GM12874 (cell line): ENCODE measurements around the gene ZNF827.

Source experiments
- TF ChIP-seq, protein P1 (sequence below): IDR thresholded peaks from 2 replicates; pipeline ENCODE4 v1.5.1; 2011; ENCODE audit warnings: low read depth, mild to moderate bottlenecking, control low read depth, low read length, moderate library complexity; ENCODE audit not compliant: insufficient read depth

Gene ZNF827

DNA sequence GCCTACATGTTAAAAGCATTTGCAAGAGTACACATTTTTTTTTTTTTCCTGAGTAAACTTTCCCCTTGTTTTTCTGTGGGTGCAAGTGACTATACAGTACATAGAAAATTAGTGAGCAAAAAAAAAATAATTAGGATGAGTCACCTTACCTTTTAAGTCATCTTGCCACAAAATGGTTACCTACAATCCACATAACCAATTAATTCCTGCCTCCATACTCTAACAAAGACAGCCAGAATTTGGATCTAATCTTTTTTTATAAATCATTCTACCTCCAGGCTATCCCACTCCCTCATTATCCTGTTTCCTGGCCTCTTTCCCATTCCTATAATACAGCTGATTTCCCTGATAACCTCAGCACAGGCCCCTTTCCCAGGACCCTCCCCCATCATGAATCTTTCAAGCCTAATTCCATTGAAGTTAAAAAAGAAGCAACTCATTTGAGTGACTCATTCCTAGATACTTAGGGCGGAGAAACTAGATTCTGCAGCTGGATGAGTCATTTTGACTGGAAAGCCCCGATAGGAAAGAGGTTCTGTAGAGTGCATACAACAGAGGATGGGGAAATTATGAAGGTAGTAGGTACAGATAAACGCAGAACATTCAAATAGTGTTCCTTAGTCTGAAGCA lies 130.5 kb downstream of the ZNF827 start:
- TF ChIP-seq, protein P1, sequence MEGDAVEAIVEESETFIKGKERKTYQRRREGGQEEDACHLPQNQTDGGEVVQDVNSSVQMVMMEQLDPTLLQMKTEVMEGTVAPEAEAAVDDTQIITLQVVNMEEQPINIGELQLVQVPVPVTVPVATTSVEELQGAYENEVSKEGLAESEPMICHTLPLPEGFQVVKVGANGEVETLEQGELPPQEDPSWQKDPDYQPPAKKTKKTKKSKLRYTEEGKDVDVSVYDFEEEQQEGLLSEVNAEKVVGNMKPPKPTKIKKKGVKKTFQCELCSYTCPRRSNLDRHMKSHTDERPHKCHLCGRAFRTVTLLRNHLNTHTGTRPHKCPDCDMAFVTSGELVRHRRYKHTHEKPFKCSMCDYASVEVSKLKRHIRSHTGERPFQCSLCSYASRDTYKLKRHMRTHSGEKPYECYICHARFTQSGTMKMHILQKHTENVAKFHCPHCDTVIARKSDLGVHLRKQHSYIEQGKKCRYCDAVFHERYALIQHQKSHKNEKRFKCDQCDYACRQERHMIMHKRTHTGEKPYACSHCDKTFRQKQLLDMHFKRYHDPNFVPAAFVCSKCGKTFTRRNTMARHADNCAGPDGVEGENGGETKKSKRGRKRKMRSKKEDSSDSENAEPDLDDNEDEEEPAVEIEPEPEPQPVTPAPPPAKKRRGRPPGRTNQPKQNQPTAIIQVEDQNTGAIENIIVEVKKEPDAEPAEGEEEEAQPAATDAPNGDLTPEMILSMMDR: no peak

DNA sequence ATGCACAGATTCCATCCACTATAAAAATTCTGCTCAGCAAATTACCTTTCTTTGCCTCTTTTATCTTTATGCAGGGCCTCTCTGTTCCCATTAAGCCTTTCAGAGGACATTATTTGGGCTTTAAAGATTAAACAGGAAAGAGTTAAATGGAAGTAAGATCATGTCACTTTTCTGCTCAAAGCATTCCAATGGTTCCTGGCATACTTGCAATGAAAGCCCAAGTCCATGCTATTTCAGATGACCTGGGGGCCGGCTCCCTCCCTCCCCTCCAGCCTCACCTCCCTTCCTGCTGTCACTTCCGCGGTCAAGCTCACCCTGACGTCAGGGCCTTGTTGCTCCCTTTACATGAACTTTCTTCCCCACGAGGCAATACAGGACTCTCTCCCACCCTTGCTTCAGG lies 133.1 kb downstream of the ZNF827 start:
- TF ChIP-seq, protein P1: no peak

DNA sequence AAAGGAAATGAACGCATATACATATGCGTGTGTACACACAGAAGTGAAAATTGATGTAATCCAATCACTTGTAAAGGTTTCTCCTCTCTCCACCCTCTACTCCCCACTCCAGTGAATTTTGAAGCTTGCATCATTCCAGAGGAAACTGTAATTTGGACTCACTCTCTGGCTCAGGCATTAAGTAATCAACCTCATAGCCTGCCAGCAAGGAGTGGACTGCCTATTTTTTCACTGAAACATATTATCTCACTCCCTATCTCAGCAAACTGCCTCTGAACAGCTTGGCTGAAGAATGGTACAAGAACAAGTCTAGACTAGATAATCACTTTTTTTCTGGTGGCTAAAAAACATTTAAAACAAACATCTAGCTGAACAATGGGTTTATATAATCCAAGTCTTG lies 134.5 kb downstream of the ZNF827 start:
- TF ChIP-seq, protein P1: no peak

DNA sequence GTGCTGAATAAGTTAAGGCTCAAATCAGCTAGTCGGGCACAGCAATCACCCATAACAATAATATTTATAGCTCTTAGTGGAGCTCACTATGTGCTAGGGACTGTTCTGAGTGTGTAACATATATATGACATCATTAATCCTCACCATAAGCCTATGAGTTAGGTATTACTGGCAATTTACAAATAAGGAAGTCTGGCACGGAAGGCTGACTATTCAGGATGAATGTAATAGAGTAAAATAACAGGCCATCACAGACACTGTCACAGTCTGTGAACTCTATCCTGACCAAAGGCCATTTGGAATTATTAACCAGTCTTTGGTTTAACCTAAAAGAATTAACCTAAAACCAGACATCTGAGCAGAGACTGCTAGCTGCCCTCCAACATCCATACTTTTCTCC lies 139.4 kb downstream of the ZNF827 start:
- TF ChIP-seq, protein P1: no peak

DNA sequence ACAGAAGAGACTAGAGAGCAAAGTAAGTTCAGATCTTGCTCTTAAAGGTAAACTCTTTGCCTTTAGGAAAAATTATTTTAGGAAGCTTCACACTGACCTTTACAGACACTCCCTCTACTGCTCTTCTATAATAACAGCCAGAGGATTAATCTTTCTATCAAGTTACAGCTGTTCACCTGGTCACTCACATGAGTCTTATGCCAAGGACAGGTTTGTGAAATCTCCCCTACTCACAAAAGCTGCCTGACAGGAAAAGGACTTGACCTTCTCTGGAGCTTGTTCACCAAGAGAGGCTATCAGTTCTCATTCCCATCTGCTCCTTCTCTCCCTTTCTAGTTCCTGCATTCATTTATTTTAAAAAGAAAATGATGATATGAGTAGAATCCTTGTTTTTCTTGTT lies 141.3 kb downstream of the ZNF827 start:
- TF ChIP-seq, protein P1: no peak

DNA sequence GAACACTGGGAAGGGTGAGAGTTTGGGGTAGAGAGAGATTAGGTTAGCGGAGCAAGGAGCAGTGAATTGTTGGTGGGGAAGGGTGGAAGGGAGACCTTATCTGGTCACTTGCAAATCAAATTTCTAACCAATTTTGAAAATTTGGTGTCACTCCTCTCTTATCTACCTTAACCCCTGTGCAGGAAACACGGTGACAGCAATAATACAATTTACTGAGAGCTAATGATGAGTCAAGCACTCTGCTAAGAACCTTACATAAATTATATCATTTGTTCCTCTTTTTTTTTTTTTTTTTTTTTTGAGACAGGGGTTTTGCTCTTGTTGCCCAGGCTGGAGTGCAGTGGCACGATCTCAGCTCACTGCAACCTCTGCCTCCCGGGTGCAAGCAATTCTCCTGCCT lies 142.3 kb downstream of the ZNF827 start:
- TF ChIP-seq, protein P1: no peak

DNA sequence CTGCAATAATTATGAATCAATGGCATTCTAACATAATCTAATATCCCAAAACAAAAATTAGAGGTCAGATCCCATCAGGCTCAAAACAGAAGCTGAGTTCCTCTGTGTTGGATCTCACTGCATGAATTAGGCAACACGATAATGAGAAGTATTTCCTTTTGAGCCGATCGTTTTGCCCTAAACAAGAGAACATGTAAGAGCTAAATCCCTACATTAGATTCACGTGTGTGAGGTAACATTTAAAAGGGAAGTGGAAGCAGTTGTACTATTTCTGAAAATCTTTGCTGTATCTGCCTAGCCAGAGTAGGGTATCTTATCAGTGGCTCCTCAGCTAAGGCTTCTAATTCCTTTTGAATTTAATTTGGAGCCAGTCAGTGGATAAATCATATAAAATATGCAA lies 143.1 kb downstream of the ZNF827 start:
- TF ChIP-seq, protein P1: no peak
